Pancreas (tissue), 10 donors: ENCODE results near the gene BCAS1. TPM values are rescaled to one million over a fixed set of nuclear protein-coding genes. Genes with fewer than 3 reads are reported as not detected.

Experiments used
- ATAC-seq, 4 donors: fragments of 200-7000 bp; cut with Tn5 transposase; one replicate each; pipeline versions ENCODE4 v1.8.0 to v1.9.1; 2020; ENCODE audit warnings: mild to moderate bottlenecking in 4 of 4, moderate library complexity in 4 of 4
- DNase-seq, 6 donors: peaks; one replicate each; pipeline ENCODE4 v3.0.0-alpha.2; 2020
- FAIRE-seq: peaks from 2 replicates; lab custom pipeline; 2012; peaks lifted over from hg19 to GRCh38; lab: Jason Lieb, UNC
- H3K27ac ChIP-seq, 4 donors: fragments of 200-600 bp; sonication (generic); 1 replicate in 3 of 4; 2 replicates in 1 of 4; pipeline versions ENCODE4 v1.5.0 to v1.8.0; 2020
- H3K27me3 ChIP-seq, 4 donors: fragments of 200-600 bp; one replicate each; pipeline ENCODE4 v1.8.0; 2021
- H3K36me3 ChIP-seq, 3 donors: fragments of 200-600 bp; sonication (generic) in 1 of 3; one replicate each; pipeline versions ENCODE4 v1.5.0 to v1.8.0; 2020 to 2021
- H3K4me1 ChIP-seq, 3 donors: fragments of 200-600 bp; one replicate each; pipeline ENCODE4 v1.8.0; 2021
- H3K4me3 ChIP-seq, 4 donors: fragments of 200-600 bp; sonication (generic) in 2 of 4; one replicate each; pipeline versions ENCODE4 v1.5.0 to v1.8.0; 2020 to 2021
- H3K9me3 ChIP-seq, 4 donors: fragments of 200-600 bp; one replicate each; pipeline ENCODE4 v1.8.0; 2021
- WGBS, 2 donors: extraction: QIAGEN DNeasy Blood & Tissue Kit; methylation state at CpG; one replicate each; pipeline ENCODE4 v1.1.7; 2013; 5-methylcytosine and 5-hydroxymethylcytosine counted together
- intact Hi-C, 3 donors: fragments of 100-400 bp; cut with DNase I; formaldehyde crosslinking; loops; one replicate each; pipeline versions ENCODE4 v1.11.1 to v1.14.2; 2022
- polyA plus RNA-seq, 2 donors: library from polyadenylated mRNA; stranded (reverse); fragments of 200-250 nt; gene quantifications; one replicate each; pipeline ENCODE4 v1.2.3, GENCODE V29; 2013
- total RNA-seq, 6 donors: library from RNA; stranded (reverse); fragmentation: NEBNext Ultra II Directional in 4 of 6; extraction: Animal tissue kit (Norgen Biotek cat#: 25700) in 4 of 6; gene quantifications; one replicate each; pipeline versions ENCODE4 v1.2.1 to v1.2.4, GENCODE V29; 2021 to 2023
- TF ChIP-seq, protein P1 (sequence below), 4 donors: fragments of 200-600 bp; sonication (generic) in 3 of 4; IDR thresholded peaks; one replicate each; pipeline versions ENCODE4 v1.5.0 to v1.8.0; 2021; ENCODE audit warnings: antibody characterized with exemption in 4 of 4
- donor health status: healthy with polysubstance abuse.
- donor health status: DM: no; HTN: no; CAD: no; lungs with moderate emphysema.
- donor health status: DM: no; HTN: no; CAD: no.
- donor health status: control.
- donor health status: control.
- donor health status: Bipolar disorder and iron deficiency.
- donor health status: DM: yes; HTN: yes; CAD: no.
- donor health status: DM: no; HTN: no; CAD: no.
- donor health status: DM: no; HTN: no; CAD: no.
- donor health status: DM: yes; HTN: yes; CAD: no.

BCAS1 gene
- total and polyA plus RNA-seq, 8 donors = 0.20 to 0.85 (median 0.61) TPM

DNA sequence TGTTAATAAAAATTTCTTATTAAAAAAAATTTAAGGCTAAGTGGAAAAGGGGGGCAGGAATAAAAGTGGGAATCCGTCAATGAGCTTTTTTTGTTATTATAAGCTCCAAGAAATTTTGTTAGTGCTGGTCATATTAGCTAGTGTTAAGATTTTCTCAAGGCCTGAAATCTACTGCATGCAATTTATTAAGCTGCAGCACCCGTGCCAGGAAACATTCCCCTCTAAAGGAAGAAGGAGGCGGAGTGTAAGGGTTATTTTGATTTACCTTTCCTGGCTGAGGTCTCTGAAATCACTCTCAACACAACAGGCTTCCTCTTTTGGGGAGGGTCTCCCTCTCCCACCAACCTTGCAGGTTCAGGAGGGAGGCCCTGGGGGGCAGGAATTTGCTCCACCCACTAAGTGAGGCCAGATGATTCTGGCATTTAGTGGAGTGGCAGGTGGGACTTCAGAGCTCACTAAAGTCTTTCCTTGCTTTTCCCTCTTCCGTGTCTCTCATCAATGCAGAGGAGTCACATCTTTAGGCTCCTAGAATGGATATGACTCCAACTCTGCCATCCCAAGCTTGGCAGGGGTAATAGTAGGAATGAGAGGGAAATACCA lies 168.8 kb downstream of the BCAS1 start:
- WGBS, 2 donors = 55 to 69% methylated on average over 4 of the region's 4 CpGs
- ATAC-seq = no peak
- H3K27ac ChIP-seq = peak overlapping the region in 3 of 4 donors; percentile 53 to 83 (median 73)
- peaks cover 13 to 37% (median 25%) of the 10 kb centered on the region in 3 donors for H3K4me1 ChIP-seq
- H3K27me3 ChIP-seq = no peaks in the 10 kb centered on the region
- no peaks in the 10 kb centered on the region for H3K9me3 ChIP-seq
- H3K4me3 ChIP-seq = no peak overlapping the region
- FAIRE-seq = no peak
- H3K36me3 ChIP-seq = no peaks in the 10 kb centered on the region
- intact Hi-C loops = no loop called here
- no peak for DNase-seq
- TF ChIP-seq, protein P1, sequence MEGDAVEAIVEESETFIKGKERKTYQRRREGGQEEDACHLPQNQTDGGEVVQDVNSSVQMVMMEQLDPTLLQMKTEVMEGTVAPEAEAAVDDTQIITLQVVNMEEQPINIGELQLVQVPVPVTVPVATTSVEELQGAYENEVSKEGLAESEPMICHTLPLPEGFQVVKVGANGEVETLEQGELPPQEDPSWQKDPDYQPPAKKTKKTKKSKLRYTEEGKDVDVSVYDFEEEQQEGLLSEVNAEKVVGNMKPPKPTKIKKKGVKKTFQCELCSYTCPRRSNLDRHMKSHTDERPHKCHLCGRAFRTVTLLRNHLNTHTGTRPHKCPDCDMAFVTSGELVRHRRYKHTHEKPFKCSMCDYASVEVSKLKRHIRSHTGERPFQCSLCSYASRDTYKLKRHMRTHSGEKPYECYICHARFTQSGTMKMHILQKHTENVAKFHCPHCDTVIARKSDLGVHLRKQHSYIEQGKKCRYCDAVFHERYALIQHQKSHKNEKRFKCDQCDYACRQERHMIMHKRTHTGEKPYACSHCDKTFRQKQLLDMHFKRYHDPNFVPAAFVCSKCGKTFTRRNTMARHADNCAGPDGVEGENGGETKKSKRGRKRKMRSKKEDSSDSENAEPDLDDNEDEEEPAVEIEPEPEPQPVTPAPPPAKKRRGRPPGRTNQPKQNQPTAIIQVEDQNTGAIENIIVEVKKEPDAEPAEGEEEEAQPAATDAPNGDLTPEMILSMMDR (IDR thresholded peaks at IDR 0.05) = no peak

DNA sequence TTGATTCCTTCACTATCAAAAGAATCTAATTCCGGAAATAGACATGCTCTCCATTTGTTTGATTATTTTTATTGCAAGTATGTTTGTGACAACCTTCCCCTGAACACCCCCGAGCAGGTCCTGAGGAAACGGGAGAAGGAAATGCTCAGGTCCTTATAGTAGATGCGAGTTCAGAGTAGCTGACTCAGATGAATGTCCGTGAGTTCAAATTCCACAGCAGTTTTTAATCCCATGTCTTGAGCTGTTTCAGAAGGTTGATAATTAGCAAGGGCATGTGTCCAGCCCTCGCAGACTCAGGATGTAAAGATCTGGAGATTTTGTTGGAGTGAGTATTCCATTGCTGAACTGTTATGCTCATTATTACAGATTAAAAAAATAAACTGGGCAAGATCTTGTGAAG lies 169.3 kb downstream of the BCAS1 start:
- no peaks in the 10 kb centered on the region for H3K27me3 ChIP-seq
- FAIRE-seq (no peak), DNase-seq (no peak), ATAC-seq (peak in 2 of 4 donors; percentile 13 to 26)
- intact Hi-C loops = no loop called here
- H3K27ac ChIP-seq = peak overlapping the region in 3 of 4 donors; percentile 53 to 83 (median 73)
- TF ChIP-seq, protein P1 (IDR thresholded peaks at IDR 0.05) = no peak
- H3K9me3 ChIP-seq = no peaks in the 10 kb centered on the region
- H3K36me3 ChIP-seq = no peaks in the 10 kb centered on the region
- H3K4me1 ChIP-seq = peaks cover 13 to 37% (median 25%) of the 10 kb centered on the region in 3 donors
- H3K4me3 ChIP-seq = no peak overlapping the region
- 43% methylated on average over 6 of the region's 6 CpGs for WGBS, 2 donors

DNA sequence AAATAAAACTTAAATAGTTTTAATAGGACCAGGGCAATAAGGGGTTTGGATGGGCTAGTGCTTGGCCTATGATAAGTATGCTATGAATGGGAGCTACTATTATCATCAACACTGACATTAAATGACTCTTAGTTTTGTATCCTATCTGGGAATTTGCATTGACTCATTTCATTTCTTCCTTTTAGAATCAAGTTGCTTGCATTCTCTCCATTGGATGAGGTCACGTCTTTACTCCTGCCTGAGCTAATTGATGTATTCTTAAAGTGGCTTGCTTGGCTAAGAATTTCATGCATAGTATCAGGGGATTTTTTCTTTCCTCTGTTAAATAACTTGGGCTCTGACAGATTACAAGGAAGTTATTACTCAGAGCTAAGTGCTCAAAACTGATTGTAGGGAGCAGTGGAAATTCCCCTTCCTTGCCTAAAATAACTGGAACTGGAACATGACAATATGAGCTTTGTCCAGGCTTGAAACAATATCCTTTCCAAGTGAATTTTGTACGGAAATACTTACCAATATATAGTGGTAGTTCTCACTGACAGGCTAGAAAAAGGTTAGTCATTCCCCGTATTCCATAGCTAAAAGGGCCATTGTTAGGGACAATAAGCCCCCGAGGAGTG lies 169.9 kb downstream of the BCAS1 start:
- intact Hi-C loops = no loop called here
- Histone ChIP-seq H3K27me3 (no peaks in the 10 kb centered on the region), H3K27ac (peak overlapping the region in 3 of 4 donors; percentile 53 to 83 (median 73)), H3K9me3 (no peaks in the 10 kb centered on the region), H3K4me3 (no peak overlapping the region), H3K36me3 (no peaks in the 10 kb centered on the region), H3K4me1 (peaks cover 13 to 37% (median 25%) of the 10 kb centered on the region in 3 donors)
- ATAC-seq = peak in 3 of 4 donors; percentile 59 to 70 (median 64)
- FAIRE-seq = no peak
- 55 to 63% methylated on average over 4 of the region's 4 CpGs for WGBS, 2 donors
- DNase-seq = no peak
- TF ChIP-seq, protein P1 (IDR thresholded peaks at IDR 0.05) = no peak

DNA sequence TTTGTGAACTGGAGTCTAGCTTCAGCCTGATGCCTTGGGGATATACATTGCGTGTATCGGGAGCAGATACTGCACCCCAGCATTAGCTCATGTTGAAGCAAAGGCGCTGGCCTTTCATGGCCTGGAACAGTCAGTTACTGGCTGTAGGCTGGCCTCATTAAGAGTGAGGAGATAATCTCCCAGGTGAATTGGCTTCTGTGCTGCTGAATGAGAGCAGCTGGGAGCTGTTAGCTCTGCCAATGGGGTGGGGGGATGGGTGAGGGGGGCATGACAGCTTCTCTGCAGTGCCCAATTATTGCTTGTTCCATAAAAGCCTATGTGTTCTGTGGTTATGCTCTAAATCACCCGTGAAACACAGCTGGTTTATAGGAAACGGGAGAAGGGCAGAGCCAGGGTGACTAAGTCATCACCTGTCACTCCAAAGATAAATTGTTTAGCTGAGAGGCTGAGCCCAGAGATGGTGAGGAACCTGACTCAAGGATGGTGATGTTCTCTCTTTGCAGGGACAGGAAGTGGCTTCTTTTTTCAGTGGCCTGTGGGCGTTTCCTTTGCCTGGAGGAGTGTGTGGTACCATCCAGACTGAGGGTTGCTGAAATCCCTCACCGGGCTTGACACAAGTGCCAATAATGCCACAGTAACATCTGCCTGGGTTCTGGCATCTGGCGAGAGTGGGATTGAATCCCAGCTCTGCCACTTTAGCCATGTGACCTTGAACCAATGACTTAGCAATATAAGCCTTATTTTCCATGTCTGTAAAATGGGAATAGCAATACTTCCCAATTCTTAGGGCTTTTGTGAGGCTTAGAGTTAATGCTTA lies 170.8 kb downstream of the BCAS1 start:
- DNase-seq (peak in 2 of 6 donors; percentile 21 to 29), ATAC-seq (peak; percentile 62 to 81 (median 70)), FAIRE-seq (no peak)
- Histone ChIP-seq H3K4me3 (no peak overlapping the region), H3K9me3 (no peaks in the 10 kb centered on the region), H3K36me3 (no peaks in the 10 kb centered on the region), H3K4me1 (peaks cover 13 to 37% (median 25%) of the 10 kb centered on the region in 3 donors), H3K27me3 (no peaks in the 10 kb centered on the region), H3K27ac (peak overlapping the region in 2 of 4 donors; percentile 73 to 83)
- 25 to 34% methylated on average over 8 of the region's 8 CpGs for WGBS, 2 donors
- intact Hi-C loops = no loop called here
- TF ChIP-seq, protein P1 (IDR thresholded peaks at IDR 0.05) = no peak
